Endothelial cell of umbilical vein (primary cell): ENCODE measurements around the gene CDKL2. TPM values are rescaled to one million over a fixed set of nuclear protein-coding genes. Genes with fewer than 3 reads are reported as not detected.

Experiments used
- BruUV-seq: library from RNA; stranded (reverse); fragments of 400-500 nt; replicated peaks from 2 replicates; lab custom pipeline; 2021; lab: Mats Ljungman, UMichigan
- CTCF ChIA-PET: fragments of 300-600, 350-600 bp; sonication (Branson Sonifier 250); formaldehyde crosslinking; loops from one replicate; lab custom pipeline; 2021; ENCODE audit warnings: antibody characterized with exemption, inconsistent platforms; lab: Charles Lee
- POLR2A ChIA-PET: fragments of 300-600, 350-600 bp; sonication (Branson Sonifier 250); formaldehyde crosslinking; loops from one replicate; lab custom pipeline; 2021; ENCODE audit warnings: antibody characterized with exemption, inconsistent platforms; lab: Charles Lee
- DNase-seq: peaks from one replicate; pipeline ENCODE4 v3.0.0-alpha.2; 2011; ENCODE audit warnings: low read depth, low spot score
- FAIRE-seq: peaks from 2 replicates; lab custom pipeline; 2011; peaks lifted over from hg19 to GRCh38; lab: Jason Lieb, UNC
- H2AFZ ChIP-seq: 2 replicates; pipeline ENCODE4 v1.6.0; 2012; ENCODE audit warnings: low read depth, low read length, control low read depth, inconsistent platforms
- H3K27ac ChIP-seq: 2 replicates; pipeline ENCODE4 v1.5.1; 2011; ENCODE audit warnings: low read depth, mild to moderate bottlenecking, control low read depth, low read length, moderate library complexity; ENCODE audit not compliant: insufficient read depth
- H3K27me3 ChIP-seq, 2 experiments: 2 replicates each; pipeline versions ENCODE4 v1.6.0 to v1.6.1; 2011; ENCODE audit warnings: low read length in 2 of 2, mixed read lengths in 1 of 2; ENCODE audit not compliant: control insufficient read depth in 2 of 2, insufficient read depth in 2 of 2
- H3K36me3 ChIP-seq, 2 experiments: 2 replicates in 1 of 2; 3 replicates in 1 of 2; pipeline ENCODE4 v1.5.1; 2011; ENCODE audit warnings: low read length in 2 of 2, mild to moderate bottlenecking in 1 of 2, moderate library complexity in 1 of 2; ENCODE audit not compliant: control insufficient read depth in 2 of 2, insufficient read depth in 2 of 2; ENCODE audit errors: extremely low read depth in 1 of 2
- H3K4me1 ChIP-seq: 3 replicates; pipeline ENCODE4 v1.5.1; 2011; ENCODE audit warnings: mild to moderate bottlenecking, low read length; ENCODE audit not compliant: control insufficient read depth, insufficient read depth; ENCODE audit errors: extremely low read depth
- H3K4me2 ChIP-seq: 2 replicates; pipeline ENCODE4 v1.6.1; 2011; ENCODE audit warnings: low read length, control low read depth, mixed read lengths; ENCODE audit not compliant: insufficient read depth
- H3K4me3 ChIP-seq, 3 experiments: fragments of 200-600 bp in 1 of 3; sonication (generic), shearing (Covaris generic) in 1 of 3; replicated peaks in 1 of 3; 2 replicates each; pipeline ENCODE4 v1.5.1; 2011 to 2016; ENCODE audit warnings: control low read depth in 3 of 3, low read length in 3 of 3, mild to moderate bottlenecking in 2 of 3, inconsistent platforms in 1 of 3, low read depth in 1 of 3, moderate library complexity in 1 of 3; ENCODE audit not compliant: insufficient read depth in 1 of 3
- H3K79me2 ChIP-seq: 2 replicates; pipeline ENCODE4 v1.6.0; 2012; ENCODE audit warnings: low read length, inconsistent platforms; ENCODE audit not compliant: control insufficient read depth, insufficient read depth
- H3K9ac ChIP-seq: replicated peaks from 2 replicates; pipeline ENCODE3; 2011; ENCODE audit warnings: low read length, control low read depth; ENCODE audit not compliant: insufficient read depth; ENCODE audit errors: extremely low read depth
- H3K9me1 ChIP-seq: replicated peaks from 3 replicates; pipeline ENCODE4 v1.6.0; 2011; ENCODE audit warnings: mild to moderate bottlenecking, low read length; ENCODE audit not compliant: control insufficient read depth, insufficient read depth; ENCODE audit errors: extremely low read depth
- H3K9me3 ChIP-seq: replicated peaks from 2 replicates; pipeline ENCODE4 v1.5.1; 2012; ENCODE audit warnings: low read length, inconsistent platforms; ENCODE audit not compliant: control insufficient read depth, insufficient read depth
- H4K20me1 ChIP-seq: replicated peaks from 2 replicates; pipeline ENCODE3; 2011; ENCODE audit warnings: mild to moderate bottlenecking, low read length; ENCODE audit not compliant: control insufficient read depth, insufficient read depth; ENCODE audit errors: extremely low read depth
- EZH2 ChIP-seq: IDR thresholded peaks from 2 replicates; pipeline ENCODE4 v1.6.1; 2012; ENCODE audit warnings: borderline replicate concordance, low read depth, mild to moderate bottlenecking, moderate library complexity, low read length, inconsistent platforms; ENCODE audit not compliant: severe bottlenecking
- FOS ChIP-seq: IDR thresholded peaks from 2 replicates; pipeline ENCODE4 v1.6.1; 2011; ENCODE audit warnings: mild to moderate bottlenecking, low read length, moderate library complexity, borderline replicate concordance; ENCODE audit not compliant: insufficient read depth
- GATA2 ChIP-seq: IDR thresholded peaks from 2 replicates; pipeline ENCODE4 v1.7.0; 2011; ENCODE audit warnings: low read depth, mild to moderate bottlenecking, moderate library complexity, mixed read lengths, low read length; ENCODE audit not compliant: insufficient read length, insufficient read depth
- JUN ChIP-seq: IDR thresholded peaks from 2 replicates; pipeline ENCODE4 v1.6.1; 2011; ENCODE audit warnings: borderline replicate concordance, low read depth; ENCODE audit not compliant: insufficient read length, insufficient read depth
- MYC ChIP-seq: IDR thresholded peaks from one replicate; pipeline ENCODE4 v1.6.1; 2011; ENCODE audit warnings: mild to moderate bottlenecking, low read depth, low read length
- POLR2A ChIP-seq: IDR thresholded peaks from 2 replicates; pipeline ENCODE4 v1.6.1; 2012; ENCODE audit warnings: low read depth, mild to moderate bottlenecking, control low read depth, low read length
- POLR2AphosphoS5 ChIP-seq: IDR thresholded peaks from 2 replicates; pipeline ENCODE4 v1.6.1; 2012; ENCODE audit warnings: low read depth, mild to moderate bottlenecking, control low read depth, low read length, moderate library complexity; ENCODE audit not compliant: insufficient read depth
- dilution Hi-C: fragments of 300-500 bp; cut with MboI; formaldehyde crosslinking; loops from one replicate; pipeline ENCODE4 v1.15.0; 2019; ENCODE audit warnings: low sequenced_read_pairs; ENCODE audit not compliant: extremely low pct_ligation_motif_present
- intact Hi-C: fragments of 100-400 bp; cut with micrococcal nuclease; formaldehyde crosslinking; loops from one replicate; pipeline ENCODE4 v1.10.0; 2022
- polyA plus RNA-seq, 4 experiments: library from polyadenylated mRNA; depleted of rRNA in 3 of 4; stranded (reverse) in 3 of 4; unstranded in 1 of 4; fragments of >200 nt; gene quantifications; 2 replicates each; pipeline versions ENCODE4 v1.2.1 to v1.2.3, GENCODE V29; 2011 to 2012; ENCODE audit warnings: missing spikeins in 1 of 4
- total RNA-seq: library from RNA; stranded (reverse); gene quantifications from 2 replicates; pipeline ENCODE4 v1.2.3, GENCODE V29; 2021
- TF ChIP-seq, protein P1 (sequence below), 2 donors: IDR thresholded peaks; 1 replicate in 1 of 2; 2 replicates in 1 of 2; pipeline ENCODE4 v1.5.1; 2011; ENCODE audit warnings: low read length in 2 of 2, mild to moderate bottlenecking in 2 of 2, moderate library complexity in 2 of 2, control low read depth in 1 of 2, inconsistent platforms in 1 of 2, low read depth in 1 of 2; ENCODE audit not compliant: insufficient read depth in 1 of 2; ENCODE audit errors: extremely low read depth in 1 of 2
- TF ChIP-seq, protein P2 (sequence below): IDR thresholded peaks from 2 replicates; pipeline ENCODE4 v1.6.1; 2011; ENCODE audit not compliant: insufficient read depth, insufficient read length

Gene CDKL2
- total and polyA plus RNA-seq, 2 donors (not counting 3 experiments of a cell fraction or from before 2014, with no cell fraction given): 0.23 to 0.55 TPM

DNA sequence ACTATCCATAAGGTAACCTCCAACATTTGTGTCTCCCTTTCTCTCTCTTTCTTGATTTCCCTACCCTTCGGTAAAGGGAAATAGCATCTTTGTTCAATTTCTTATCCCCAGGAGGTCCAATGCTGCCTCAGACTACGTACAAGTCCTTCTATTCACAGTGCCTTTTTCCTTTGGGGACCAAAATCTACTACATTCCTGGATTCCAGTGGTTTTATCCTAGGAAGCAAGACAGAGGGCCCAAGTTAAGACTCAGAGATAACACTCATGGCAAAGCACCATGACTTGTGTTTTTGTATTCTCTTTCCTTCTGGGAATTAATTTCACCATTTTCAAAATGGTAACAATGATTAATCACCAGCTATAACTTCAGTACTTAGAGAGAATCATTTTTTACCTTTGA lies 32.3 kb upstream of the CDKL2 start:
- peaks cover 19% of the 10 kb centered on the region for H4K20me1 ChIP-seq
- BruUV-seq: no TSS peak

DNA sequence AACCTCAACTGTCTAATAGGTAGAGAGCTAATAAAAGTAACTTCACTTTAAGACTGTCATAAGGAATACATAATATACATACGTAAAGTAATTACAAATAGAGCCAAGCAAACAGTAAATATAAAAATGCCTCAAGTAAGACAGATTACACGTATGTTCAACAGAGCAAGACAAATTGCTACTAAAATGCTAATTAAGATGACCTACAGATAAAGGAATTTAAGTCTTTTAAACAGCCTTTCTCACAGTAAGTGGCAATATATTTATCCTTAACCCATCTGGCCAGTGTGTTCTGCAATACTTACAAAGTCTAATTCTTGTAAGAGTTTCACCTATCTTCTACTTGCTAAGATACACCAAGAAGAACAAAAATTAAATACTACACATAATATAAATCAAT lies 30.2 kb upstream of the CDKL2 start:
- H3K79me2 ChIP-seq: peaks cover 77% of the 10 kb centered on the region
- no peaks in the 10 kb centered on the region for H3K9me3 ChIP-seq
- ChIA-PET POLR2A (no interaction called here), CTCF (interaction anchor here (2.2 to 4.5 kb wide), 2 partner anchors 63 to 66 kb away, joined by 7 to 17 read pairs; partner anchors contain the start of gene USO1)
- H3K4me3 ChIP-seq: no peak overlapping the region
- peaks cover 14% of the 10 kb centered on the region for H3K4me1 ChIP-seq
- intact Hi-C loops (no loop called here), dilution Hi-C loops (no loop called here)
- BruUV-seq: no TSS peak
- no peaks in the 10 kb centered on the region for H3K9me1 ChIP-seq
- no peak overlapping the region for H3K27ac ChIP-seq
- H3K36me3 ChIP-seq: peaks cover 6 to 23% of the 10 kb centered on the region in 2 experiments
- TF ChIP-seq MYC (no peak), EZH2 (no peak), JUN (no peak), GATA2 (no peak), POLR2AphosphoS5 (no peak), FOS (no peak), POLR2A (no peak)
- TF ChIP-seq, protein P1, sequence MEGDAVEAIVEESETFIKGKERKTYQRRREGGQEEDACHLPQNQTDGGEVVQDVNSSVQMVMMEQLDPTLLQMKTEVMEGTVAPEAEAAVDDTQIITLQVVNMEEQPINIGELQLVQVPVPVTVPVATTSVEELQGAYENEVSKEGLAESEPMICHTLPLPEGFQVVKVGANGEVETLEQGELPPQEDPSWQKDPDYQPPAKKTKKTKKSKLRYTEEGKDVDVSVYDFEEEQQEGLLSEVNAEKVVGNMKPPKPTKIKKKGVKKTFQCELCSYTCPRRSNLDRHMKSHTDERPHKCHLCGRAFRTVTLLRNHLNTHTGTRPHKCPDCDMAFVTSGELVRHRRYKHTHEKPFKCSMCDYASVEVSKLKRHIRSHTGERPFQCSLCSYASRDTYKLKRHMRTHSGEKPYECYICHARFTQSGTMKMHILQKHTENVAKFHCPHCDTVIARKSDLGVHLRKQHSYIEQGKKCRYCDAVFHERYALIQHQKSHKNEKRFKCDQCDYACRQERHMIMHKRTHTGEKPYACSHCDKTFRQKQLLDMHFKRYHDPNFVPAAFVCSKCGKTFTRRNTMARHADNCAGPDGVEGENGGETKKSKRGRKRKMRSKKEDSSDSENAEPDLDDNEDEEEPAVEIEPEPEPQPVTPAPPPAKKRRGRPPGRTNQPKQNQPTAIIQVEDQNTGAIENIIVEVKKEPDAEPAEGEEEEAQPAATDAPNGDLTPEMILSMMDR (IDR thresholded peaks at IDR 0.05; ENCODE audit: extremely low read depth in 1 of 2, insufficient read depth in 1 of 2, low read depth in 1 of 2, low read length in 2 of 2): no peak
- TF ChIP-seq, protein P2, sequence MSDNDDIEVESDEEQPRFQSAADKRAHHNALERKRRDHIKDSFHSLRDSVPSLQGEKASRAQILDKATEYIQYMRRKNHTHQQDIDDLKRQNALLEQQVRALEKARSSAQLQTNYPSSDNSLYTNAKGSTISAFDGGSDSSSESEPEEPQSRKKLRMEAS: no peak
- peaks cover 11% of the 10 kb centered on the region for H4K20me1 ChIP-seq
- no peak for FAIRE-seq
- H3K9ac ChIP-seq: no peak overlapping the region
- no peaks in the 10 kb centered on the region for H3K27me3 ChIP-seq
- no peak for DNase-seq
- H3K4me2 ChIP-seq: no peak overlapping the region
- H2AFZ ChIP-seq: no peak overlapping the region

More for the DNA sequence above, 32.3 kb upstream of the CDKL2 start:
- H2AFZ ChIP-seq: no peak overlapping the region
- no peak for TF ChIP-seq MYC
- no peak for TF ChIP-seq GATA2
- TF ChIP-seq JUN: no peak
- TF ChIP-seq, protein P1 (IDR thresholded peaks at IDR 0.05; ENCODE audit: extremely low read depth in 1 of 2, insufficient read depth in 1 of 2, low read depth in 1 of 2, low read length in 2 of 2): no peak
- no peak for TF ChIP-seq FOS
- no peak for TF ChIP-seq EZH2
- dilution Hi-C loops (no loop called here), intact Hi-C loops (no loop called here)
- CTCF ChIA-PET: no interaction called here
- peaks cover 5% of the 10 kb centered on the region for H3K9me1 ChIP-seq
- no peak overlapping the region for H3K4me2 ChIP-seq
- H3K9me3 ChIP-seq: no peaks in the 10 kb centered on the region
- DNase-seq (no peak), FAIRE-seq (no peak)
- H3K9ac ChIP-seq: no peak overlapping the region
- peaks cover 14% of the 10 kb centered on the region for H3K4me1 ChIP-seq
- H3K4me3 ChIP-seq: no peak overlapping the region
- H3K27me3 ChIP-seq: no peaks in the 10 kb centered on the region
- peaks cover 2 to 13% of the 10 kb centered on the region in 2 experiments for H3K36me3 ChIP-seq
- POLR2A ChIA-PET: no interaction called here
- H3K79me2 ChIP-seq: peaks cover 88% of the 10 kb centered on the region
- no peak overlapping the region for H3K27ac ChIP-seq
